ENCODE results near the gene HRAS. TPM values are rescaled to one million over a fixed set of nuclear protein-coding genes. Genes with fewer than 3 reads are reported as not detected.

Gene HRAS
- total and polyA plus RNA-seq, 4 donors: 4.7 to 17.4 (median 10.9) TPM

- no peak for TF ChIP-seq NR2F2 (IDR thresholded peaks at IDR 0.05)
- no peak for TF ChIP-seq HNF4G (IDR thresholded peaks at IDR 0.05)
- TF ChIP-seq REST (IDR thresholded peaks at IDR 0.05): no peak
- no peak for TF ChIP-seq RAD21 (IDR thresholded peaks at IDR 0.05)
- no peak for TF ChIP-seq FOXA2 (IDR thresholded peaks at IDR 0.05)
- TF ChIP-seq TAF1 (conservative IDR thresholded peaks at IDR 0.05): no peak
- TF ChIP-seq SP1 (IDR thresholded peaks at IDR 0.05): no peak
These were observed 14.8 kb downstream of the HRAS start (continued) for GRCh38 chr11:520428-521176.

- Histone ChIP-seq H3K4me3 (ENCODE audit: low read depth in 1 of 3, low read length in 3 of 3) (peak overlapping the region in 1 of 3 donors; percentile 17), H3K27ac (ENCODE audit: low read depth in 1 of 2, low read length in 2 of 2) (peak overlapping the region; percentile 57 to 59), H3K4me1 (ENCODE audit: control insufficient read depth in 4 of 4, insufficient read depth in 4 of 4, low read length in 3 of 4) (peaks cover 0 to 5% (median 1%) of the 10 kb centered on the region in 4 donors), H3K27me3 (ENCODE audit: control insufficient read depth in 4 of 4, insufficient read depth in 4 of 4, low read length in 3 of 4) (no peaks in the 10 kb centered on the region), H3K36me3 (ENCODE audit: control insufficient read depth in 4 of 4, insufficient read depth in 3 of 4, low read depth in 1 of 4, low read length in 3 of 4) (peaks cover 0 to 2% (median under 1%) of the 10 kb centered on the region in 4 donors), H3K9me3 (ENCODE audit: control insufficient read depth in 4 of 4, low read length in 3 of 4) (no peaks in the 10 kb centered on the region), H3K9ac (ENCODE audit: low read depth in 1 of 2, low read length in 2 of 2) (no peak overlapping the region)
- peak; percentile 95 for DNase-seq (ENCODE audit: low spot score)
- TF ChIP-seq HNF4G (IDR thresholded peaks at IDR 0.05) (no peak), CTCF (IDR thresholded peaks at IDR 0.05; ENCODE audit: low read depth, low read length, missing input control) (peak; percentile 96), NR2F2 (IDR thresholded peaks at IDR 0.05) (no peak), RXRA (IDR thresholded peaks at IDR 0.05) (no peak), YY1 (IDR thresholded peaks at IDR 0.05) (no peak), REST (IDR thresholded peaks at IDR 0.05) (no peak), FOXA1 (IDR thresholded peaks at IDR 0.05) (no peak), GABPA (IDR thresholded peaks at IDR 0.05 in 1 of 2, conservative IDR thresholded peaks at IDR 0.05 in 1 of 2) (peak in 1 of 2 donors; percentile 38), ATF3 (IDR thresholded peaks at IDR 0.05) (no peak), SP1 (IDR thresholded peaks at IDR 0.05) (peak; percentile 22), EGR1 (IDR thresholded peaks at IDR 0.05; ENCODE audit: low read depth in 2 of 2) (no peak), JUND (IDR thresholded peaks at IDR 0.05) (peak in 1 of 2 donors; percentile 20), RAD21 (IDR thresholded peaks at IDR 0.05) (peak; percentile 71 to 78), MAX (IDR thresholded peaks at IDR 0.05) (no peak), TAF1 (conservative IDR thresholded peaks at IDR 0.05) (no peak), FOXA2 (IDR thresholded peaks at IDR 0.05) (no peak), ZBTB33 (IDR thresholded peaks at IDR 0.05) (no peak), HNF4A (conservative IDR thresholded peaks at IDR 0.05) (no peak)
- 13% methylated on average over 74 of the region's 74 CpGs for WGBS
These were observed 16.7 kb downstream of the HRAS start for GRCh38 chr11:518463-519202.

All from liver (tissue), 9 donors.